HEK293T (cell line): Measurements from ENCODE around the gene ASIC4.

Experiments used
- ARNT ChIP-seq: fragments of 450-650 bp; IDR thresholded peaks from 2 replicates; pipeline ENCODE4 v1.6.1; 2017; ENCODE audit warnings: mild to moderate bottlenecking
- BHLHE40 ChIP-seq: fragments of 450-650 bp; IDR thresholded peaks from 2 replicates; pipeline ENCODE4 v1.6.1; 2016; ENCODE audit warnings: mild to moderate bottlenecking, moderate library complexity, borderline replicate concordance
- CTBP1 ChIP-seq: fragments of 450-650 bp; IDR thresholded peaks from 2 replicates; pipeline ENCODE4 v1.6.1; 2016; ENCODE audit warnings: borderline replicate concordance
- ELF4 ChIP-seq: fragments of 450-650 bp; IDR thresholded peaks from 2 replicates; pipeline ENCODE4 v1.6.1; 2017; ENCODE audit warnings: antibody characterized with exemption
- FOXA1 ChIP-seq: fragments of 450-650 bp; IDR thresholded peaks from 2 replicates; pipeline ENCODE4 v1.6.1; 2016; ENCODE audit warnings: mild to moderate bottlenecking
- FOXK2 ChIP-seq: fragments of 450-650 bp; IDR thresholded peaks from 2 replicates; pipeline ENCODE4 v1.6.1; 2016; ENCODE audit warnings: mild to moderate bottlenecking
- FOXM1 ChIP-seq: fragments of 450-650 bp; IDR thresholded peaks from 2 replicates; pipeline ENCODE4 v1.6.1; 2017; ENCODE audit warnings: mild to moderate bottlenecking, borderline replicate concordance
- L3MBTL2 ChIP-seq: fragments of 450-650 bp; conservative IDR thresholded peaks from 2 replicates; pipeline ENCODE4 v1.6.1; 2016; ENCODE audit warnings: mild to moderate bottlenecking
- LEF1 ChIP-seq: fragments of 450-650 bp; IDR thresholded peaks from 2 replicates; pipeline ENCODE4 v1.6.1; 2017; ENCODE audit warnings: mild to moderate bottlenecking, borderline replicate concordance
- NFRKB ChIP-seq: fragments of 450-650 bp; IDR thresholded peaks from 2 replicates; pipeline ENCODE4 v1.6.1; 2016; ENCODE audit warnings: mild to moderate bottlenecking, moderate library complexity
- SP1 ChIP-seq: fragments of 450-650 bp; IDR thresholded peaks from 2 replicates; pipeline ENCODE4 v1.6.1; 2017
- TARDBP ChIP-seq: fragments of 450-650 bp; IDR thresholded peaks from 2 replicates; pipeline ENCODE4 v1.6.1; 2016
- ZNF384 ChIP-seq: fragments of 450-650 bp; IDR thresholded peaks from 2 replicates; pipeline ENCODE4 v1.6.1; 2016
- TF ChIP-seq, protein P1 (sequence below): fragments of 450-650 bp; IDR thresholded peaks from 2 replicates; pipeline ENCODE4 v1.6.1; 2016

DNA sequence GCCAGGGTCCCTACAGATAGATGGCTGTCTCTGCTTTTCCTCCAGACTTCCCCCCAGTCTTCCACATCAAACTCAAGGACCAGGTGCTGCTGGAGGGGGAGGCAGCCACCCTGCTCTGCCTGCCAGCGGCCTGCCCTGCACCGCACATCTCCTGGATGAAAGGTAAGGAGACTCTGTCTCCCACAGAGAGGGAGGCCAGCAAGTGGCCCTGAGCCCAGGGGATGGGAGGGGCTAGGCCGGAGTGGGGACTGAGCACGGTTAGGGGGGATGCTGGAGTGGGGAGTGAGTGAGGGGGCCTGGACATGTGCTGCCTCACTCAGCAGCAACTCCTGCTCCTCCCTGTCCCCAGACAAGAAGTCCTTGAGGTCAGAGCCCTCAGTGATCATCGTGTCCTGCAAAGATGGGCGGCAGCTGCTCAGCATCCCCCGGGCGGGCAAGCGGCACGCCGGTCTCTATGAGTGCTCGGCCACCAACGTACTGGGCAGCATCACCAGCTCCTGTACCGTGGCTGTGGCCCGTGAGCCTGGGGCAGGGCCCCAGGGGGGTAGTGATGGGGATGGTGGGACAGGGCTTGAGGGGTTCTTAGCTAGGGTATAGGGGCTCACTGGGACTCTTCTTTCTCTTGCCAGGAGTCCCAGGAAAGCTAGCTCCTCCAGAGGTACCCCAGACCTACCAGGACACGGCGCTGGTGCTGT, 26.0 kb upstream of the ASIC4 start:
- TF ChIP-seq TARDBP (no peak), BHLHE40 (no peak), FOXA1 (no peak), SP1 (no peak), ELF4 (no peak), LEF1 (no peak), L3MBTL2 (no peak), ZNF384 (no peak), NFRKB (no peak), FOXK2 (no peak), ARNT (no peak), CTBP1 (no peak), FOXM1 (no peak)
- TF ChIP-seq, protein P1, sequence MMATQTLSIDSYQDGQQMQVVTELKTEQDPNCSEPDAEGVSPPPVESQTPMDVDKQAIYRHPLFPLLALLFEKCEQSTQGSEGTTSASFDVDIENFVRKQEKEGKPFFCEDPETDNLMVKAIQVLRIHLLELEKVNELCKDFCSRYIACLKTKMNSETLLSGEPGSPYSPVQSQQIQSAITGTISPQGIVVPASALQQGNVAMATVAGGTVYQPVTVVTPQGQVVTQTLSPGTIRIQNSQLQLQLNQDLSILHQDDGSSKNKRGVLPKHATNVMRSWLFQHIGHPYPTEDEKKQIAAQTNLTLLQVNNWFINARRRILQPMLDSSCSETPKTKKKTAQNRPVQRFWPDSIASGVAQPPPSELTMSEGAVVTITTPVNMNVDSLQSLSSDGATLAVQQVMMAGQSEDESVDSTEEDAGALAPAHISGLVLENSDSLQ, result no peak
